Esophagus squamous epithelium (tissue), 4 donors: ENCODE measurements around the gene RYR3.

Source experiments
- CTCF ChIP-seq, 6 experiments: fragments of 450-650 bp in 4 of 6; fragments of 200-600 bp in 2 of 6; sonication (generic) in 2 of 6; IDR thresholded peaks; one replicate each; pipeline ENCODE4 v1.5.1; 2016 to 2019; ENCODE audit warnings: antibody characterized with exemption in 6 of 6, mild to moderate bottlenecking in 4 of 6, moderate library complexity in 4 of 6
- POLR2A ChIP-seq, 4 donors: fragments of 450-650 bp; IDR thresholded peaks; one replicate each; pipeline ENCODE4 v1.6.1; 2017; ENCODE audit warnings: antibody characterized with exemption in 4 of 4, mild to moderate bottlenecking in 4 of 4, moderate library complexity in 3 of 4

GRCh38 chr15:33371159-33371558, 60.4 kb downstream of the RYR3 start:
- TF ChIP-seq POLR2A (IDR thresholded peaks at IDR 0.05) (no peak), CTCF (IDR thresholded peaks at IDR 0.05) (no peak)
